ENCODE data around the gene CDR2.

CDR2 gene

GRCh38 chr16:22324787-22325597, 49.4 kb downstream of the CDR2 start:
- DNase-seq (ENCODE audit: low read depth in 2 of 2) = no peak

GRCh38 chr16:22323959-22324786, 50.2 kb downstream of the CDR2 start:
- DNase-seq (ENCODE audit: low read depth in 2 of 2) = no peak

- DNase-seq (ENCODE audit: low read depth in 2 of 2) = no peak
These were observed 51.1 kb downstream of the CDR2 start for GRCh38 chr16:22323173-22323958.

GRCh38 chr16:22322741-22323140, 51.7 kb downstream of the CDR2 start:
- DNase-seq (ENCODE audit: low read depth in 2 of 2) = no peak

GRCh38 chr16:22322021-22322471, 52.4 kb downstream of the CDR2 start:
- DNase-seq (ENCODE audit: low read depth in 2 of 2) = no peak

- DNase-seq (ENCODE audit: low read depth in 2 of 2) = peak; percentile 58 to 64
These were observed 52.9 kb downstream of the CDR2 start for GRCh38 chr16:22321340-22322001.

- DNase-seq (ENCODE audit: low read depth in 2 of 2) = no peak
These were observed 53.7 kb downstream of the CDR2 start for GRCh38 chr16:22320572-22321339.

- DNase-seq (ENCODE audit: low read depth in 2 of 2) = peak; percentile 38 to 61
These were observed 55.6 kb downstream of the CDR2 start for GRCh38 chr16:22318690-22319358.

- no peak for DNase-seq (ENCODE audit: low read depth in 2 of 2)
These were observed 56.8 kb downstream of the CDR2 start for GRCh38 chr16:22317625-22318024.

GRCh38 chr16:22317001-22317530, 57.4 kb downstream of the CDR2 start:
- DNase-seq (ENCODE audit: low read depth in 2 of 2) = no peak

GRCh38 chr16:22316411-22316811, 58.0 kb downstream of the CDR2 start:
- no peak for DNase-seq (ENCODE audit: low read depth in 2 of 2)

- no peak for DNase-seq (ENCODE audit: low read depth in 2 of 2)
These were observed 58.4 kb downstream of the CDR2 start for GRCh38 chr16:22315979-22316378.

GRCh38 chr16:22314661-22315626, 59.5 kb downstream of the CDR2 start:
- no peak for DNase-seq (ENCODE audit: low read depth in 2 of 2)

- no peak for DNase-seq (ENCODE audit: low read depth in 2 of 2)
These were observed 60.4 kb downstream of the CDR2 start for GRCh38 chr16:22313876-22314470.

GRCh38 chr16:22312897-22313781, 61.3 kb downstream of the CDR2 start:
- DNase-seq (ENCODE audit: low read depth in 2 of 2) = no peak

- no peak for DNase-seq (ENCODE audit: low read depth in 2 of 2)
These were observed 62.9 kb downstream of the CDR2 start for GRCh38 chr16:22311520-22311919.

GRCh38 chr16:22308824-22309520, 65.4 kb downstream of the CDR2 start:
- DNase-seq (ENCODE audit: low read depth in 2 of 2) = no peak

Measured in stimulated activated CD4-positive, alpha-beta T cell treated with anti-CD3 and anti-CD28 coated beads, Interleukin-4, amount 100 ng/mL, for 48 hours (primary cell).